Measurements from ENCODE around the gene OTOF. TPM values are rescaled to one million over a fixed set of nuclear protein-coding genes. Genes with fewer than 3 reads are reported as not detected.

Gene OTOF
- total RNA-seq, 1 experiment from 2014 or later = 0.10 TPM

DNA sequence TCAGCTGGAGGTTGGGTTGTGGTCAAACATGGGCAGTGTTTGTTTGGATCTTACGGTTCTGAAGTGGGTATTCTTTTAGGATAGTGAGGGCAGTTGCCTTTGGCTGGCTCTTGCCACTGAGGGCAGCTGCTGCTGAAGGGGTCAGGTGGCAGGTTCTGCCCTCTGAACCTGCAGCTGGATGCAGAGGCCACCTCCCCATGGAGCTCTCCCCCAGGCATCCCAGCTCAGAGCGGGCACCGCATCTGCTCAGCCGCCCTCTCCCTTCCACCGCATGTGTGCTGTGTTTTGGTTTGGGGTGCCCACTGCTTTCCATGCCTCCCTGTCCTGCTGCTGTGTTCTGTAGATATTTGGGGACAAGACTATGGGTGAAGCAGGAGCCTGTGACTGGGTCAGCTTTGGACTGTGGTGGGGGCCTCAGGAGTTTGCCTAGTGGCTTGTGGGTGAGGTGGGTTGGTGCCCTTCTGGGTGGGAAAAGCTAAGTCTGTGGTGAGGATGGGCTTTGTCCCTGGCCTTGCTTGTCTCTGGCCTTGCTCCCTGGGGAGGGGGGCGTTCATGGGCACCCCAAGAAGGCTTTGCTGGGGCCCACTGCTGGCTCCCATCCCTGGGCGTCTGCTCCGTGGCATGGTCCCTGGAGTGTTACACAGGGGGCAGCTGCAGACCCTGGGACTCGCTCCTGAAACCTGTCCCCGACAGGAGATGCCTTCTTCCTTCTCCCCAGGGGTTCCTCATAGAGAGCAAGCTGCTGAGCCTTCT lies 28.5 kb downstream of the OTOF start:
- no peak for DNase-seq (ENCODE audit: low read depth, low spot score)
- no peak overlapping the region for H3K27ac ChIP-seq (ENCODE audit: low read depth, low read length)
- intact Hi-C loops (cut with micrococcal nuclease) = no loop called here
- BruUV-seq (replicated peaks) = no TSS peak
- no peak overlapping the region for H3K4me2 ChIP-seq (ENCODE audit: low read length)
- no peak overlapping the region for H3K4me3 ChIP-seq (replicated peaks in 1 of 2; ENCODE audit: low read depth in 1 of 2, low read length in 2 of 2)
- POLR2A ChIA-PET = no interaction called here
- no peaks in the 10 kb centered on the region for H4K20me1 ChIP-seq (ENCODE audit: insufficient read depth)
- no peak overlapping the region for H2AFZ ChIP-seq (ENCODE audit: low read depth, low read length, poor library complexity, severe bottlenecking)
- H3K79me2 ChIP-seq (ENCODE audit: insufficient read depth, low read length) = no peaks in the 10 kb centered on the region
- H3K4me1 ChIP-seq (ENCODE audit: control insufficient read depth in 1 of 2, insufficient read depth in 2 of 2, low read length in 2 of 2) = no peaks in the 10 kb centered on the region
- H3K27me3 ChIP-seq (ENCODE audit: insufficient read depth, low read length) = no peaks in the 10 kb centered on the region; the same call in 1 of the 2 replicates
- RAD21 ChIA-PET (ENCODE audit: low non-redundant PET in 1 of 2, low total read pairs in 2 of 2, uncharacterized antibody in 2 of 2, unreplicated experiment in 2 of 2) = no interaction called here
- no peaks in the 10 kb centered on the region for H3K36me3 ChIP-seq (ENCODE audit: control insufficient read depth in 1 of 2, insufficient read depth in 2 of 2, low read length in 2 of 2)
- H3K9me2 ChIP-seq (ENCODE audit: insufficient read depth) = no peaks in the 10 kb centered on the region
- CTCF ChIA-PET = no interaction called here
- no peaks in the 10 kb centered on the region for H3K9me3 ChIP-seq (ENCODE audit: control insufficient read depth in 1 of 2, insufficient read depth in 1 of 2, low read depth in 1 of 2, low read length in 2 of 2)
- TF ChIP-seq ELF1 (IDR thresholded peaks at IDR 0.05; ENCODE audit: borderline replicate concordance, low read depth) (no peak), CEBPB (IDR thresholded peaks at IDR 0.05; ENCODE audit: low read depth) (no peak), SRF (IDR thresholded peaks at IDR 0.05; ENCODE audit: low read depth) (no peak), SIN3A (IDR thresholded peaks at IDR 0.05; ENCODE audit: low read depth) (no peak), EZH2 (IDR thresholded peaks at IDR 0.05) (no peak), RAD21 (IDR thresholded peaks at IDR 0.05; ENCODE audit: low read depth) (no peak), EGR1 (IDR thresholded peaks at IDR 0.05; ENCODE audit: low read depth) (no peak), FOSL1 (IDR thresholded peaks at IDR 0.05; ENCODE audit: low read depth) (no peak), EZH2phosphoT487 (IDR thresholded peaks at IDR 0.05; ENCODE audit: borderline replicate concordance) (no peak), POLR2A (IDR thresholded peaks at IDR 0.05; ENCODE audit: borderline replicate concordance, extremely low read depth, insufficient read depth, insufficient read length) (no peak)
- TF ChIP-seq, protein P1, sequence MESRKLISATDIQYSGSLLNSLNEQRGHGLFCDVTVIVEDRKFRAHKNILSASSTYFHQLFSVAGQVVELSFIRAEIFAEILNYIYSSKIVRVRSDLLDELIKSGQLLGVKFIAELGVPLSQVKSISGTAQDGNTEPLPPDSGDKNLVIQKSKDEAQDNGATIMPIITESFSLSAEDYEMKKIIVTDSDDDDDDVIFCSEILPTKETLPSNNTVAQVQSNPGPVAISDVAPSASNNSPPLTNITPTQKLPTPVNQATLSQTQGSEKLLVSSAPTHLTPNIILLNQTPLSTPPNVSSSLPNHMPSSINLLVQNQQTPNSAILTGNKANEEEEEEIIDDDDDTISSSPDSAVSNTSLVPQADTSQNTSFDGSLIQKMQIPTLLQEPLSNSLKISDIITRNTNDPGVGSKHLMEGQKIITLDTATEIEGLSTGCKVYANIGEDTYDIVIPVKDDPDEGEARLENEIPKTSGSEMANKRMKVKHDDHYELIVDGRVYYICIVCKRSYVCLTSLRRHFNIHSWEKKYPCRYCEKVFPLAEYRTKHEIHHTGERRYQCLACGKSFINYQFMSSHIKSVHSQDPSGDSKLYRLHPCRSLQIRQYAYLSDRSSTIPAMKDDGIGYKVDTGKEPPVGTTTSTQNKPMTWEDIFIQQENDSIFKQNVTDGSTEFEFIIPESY (IDR thresholded peaks at IDR 0.05; ENCODE audit: extremely low read depth, insufficient replicate concordance, low read length) = no peak
- ATAC-seq = no peak
- no peak overlapping the region for H3K9ac ChIP-seq (ENCODE audit: low read length)

All from HCT116 (cell line).